ENCODE measurements around the gene MYH14. TPM values are rescaled to one million over a fixed set of nuclear protein-coding genes. Genes with fewer than 3 reads are reported as not detected.

MYH14 gene
- total and polyA plus RNA-seq, 2 of the 13 experiments (the other 11 are each of a cell fraction or from before 2014, with no cell fraction given) = 5.5 to 5.8 TPM

DNA sequence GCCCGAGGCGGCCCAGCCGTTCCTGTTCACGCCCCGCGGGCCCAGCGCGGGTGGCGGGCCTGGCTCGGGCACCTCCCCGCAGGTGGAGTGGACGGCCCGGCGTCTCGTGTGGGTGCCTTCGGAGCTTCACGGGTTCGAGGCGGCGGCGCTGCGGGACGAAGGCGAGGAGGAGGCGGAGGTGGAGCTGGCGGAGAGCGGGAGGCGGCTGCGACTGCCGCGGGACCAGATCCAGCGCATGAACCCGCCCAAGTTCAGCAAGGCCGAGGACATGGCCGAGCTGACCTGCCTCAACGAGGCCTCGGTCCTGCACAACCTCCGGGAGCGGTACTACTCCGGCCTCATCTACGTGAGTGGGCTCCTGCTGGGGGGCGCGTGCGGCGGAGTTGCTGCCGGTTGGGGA lies 7.0 kb downstream of the MYH14 start:
- no peak for FAIRE-seq
- CTCF ChIA-PET (ENCODE audit: low intra/inter-chr PET ratio, low total read pairs) = no interaction called here

More for the DNA sequence above, 7.0 kb downstream of the MYH14 start:
- WGBS (ENCODE audit: low lambda C conversion rate) = 96% methylated on average over 36 of the region's 46 CpGs
- TF ChIP-seq ZBTB7A (CRISPR knock-in tag; IDR thresholded peaks at IDR 0.05) (no peak), EED (CRISPR knock-in tag; IDR thresholded peaks at IDR 0.05) (no peak), DNMT1 (CRISPR knock-in tag; IDR thresholded peaks at IDR 0.05) (0 out of 2 replicates have a peak, but pooled peaks have one; percentile 30), ZFAT (CRISPR knock-in tag; conservative IDR thresholded peaks at IDR 0.05) (no peak)
- TF ChIP-seq, protein P1, sequence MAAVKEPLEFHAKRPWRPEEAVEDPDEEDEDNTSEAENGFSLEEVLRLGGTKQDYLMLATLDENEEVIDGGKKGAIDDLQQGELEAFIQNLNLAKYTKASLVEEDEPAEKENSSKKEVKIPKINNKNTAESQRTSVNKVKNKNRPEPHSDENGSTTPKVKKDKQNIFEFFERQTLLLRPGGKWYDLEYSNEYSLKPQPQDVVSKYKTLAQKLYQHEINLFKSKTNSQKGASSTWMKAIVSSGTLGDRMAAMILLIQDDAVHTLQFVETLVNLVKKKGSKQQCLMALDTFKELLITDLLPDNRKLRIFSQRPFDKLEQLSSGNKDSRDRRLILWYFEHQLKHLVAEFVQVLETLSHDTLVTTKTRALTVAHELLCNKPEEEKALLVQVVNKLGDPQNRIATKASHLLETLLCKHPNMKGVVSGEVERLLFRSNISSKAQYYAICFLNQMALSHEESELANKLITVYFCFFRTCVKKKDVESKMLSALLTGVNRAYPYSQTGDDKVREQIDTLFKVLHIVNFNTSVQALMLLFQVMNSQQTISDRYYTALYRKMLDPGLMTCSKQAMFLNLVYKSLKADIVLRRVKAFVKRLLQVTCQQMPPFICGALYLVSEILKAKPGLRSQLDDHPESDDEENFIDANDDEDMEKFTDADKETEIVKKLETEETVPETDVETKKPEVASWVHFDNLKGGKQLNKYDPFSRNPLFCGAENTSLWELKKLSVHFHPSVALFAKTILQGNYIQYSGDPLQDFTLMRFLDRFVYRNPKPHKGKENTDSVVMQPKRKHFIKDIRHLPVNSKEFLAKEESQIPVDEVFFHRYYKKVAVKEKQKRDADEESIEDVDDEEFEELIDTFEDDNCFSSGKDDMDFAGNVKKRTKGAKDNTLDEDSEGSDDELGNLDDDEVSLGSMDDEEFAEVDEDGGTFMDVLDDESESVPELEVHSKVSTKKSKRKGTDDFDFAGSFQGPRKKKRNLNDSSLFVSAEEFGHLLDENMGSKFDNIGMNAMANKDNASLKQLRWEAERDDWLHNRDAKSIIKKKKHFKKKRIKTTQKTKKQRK (IDR thresholded peaks at IDR 0.05; ENCODE audit: low read length) = no peak
- TF ChIP-seq, protein P2, sequence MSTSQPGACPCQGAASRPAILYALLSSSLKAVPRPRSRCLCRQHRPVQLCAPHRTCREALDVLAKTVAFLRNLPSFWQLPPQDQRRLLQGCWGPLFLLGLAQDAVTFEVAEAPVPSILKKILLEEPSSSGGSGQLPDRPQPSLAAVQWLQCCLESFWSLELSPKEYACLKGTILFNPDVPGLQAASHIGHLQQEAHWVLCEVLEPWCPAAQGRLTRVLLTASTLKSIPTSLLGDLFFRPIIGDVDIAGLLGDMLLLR (CRISPR knock-in tag; IDR thresholded peaks at IDR 0.05) = no peak
- Histone ChIP-seq H4K20me1 (ENCODE audit: insufficient read depth, low read length) (no peaks in the 10 kb centered on the region), H3K9me3 (ENCODE audit: low read length) (no peaks in the 10 kb centered on the region), H3K27me3 (ENCODE audit: control insufficient read depth in 1 of 2, insufficient read depth in 2 of 2, low read length in 2 of 2) (no peaks in the 10 kb centered on the region; a peak in 1 of 5 replicates), H3K79me2 (ENCODE audit: insufficient read depth, low read length) (no peaks in the 10 kb centered on the region), H3K36me3 (replicated peaks in 1 of 2; ENCODE audit: control insufficient read depth in 1 of 2, insufficient read depth in 2 of 2, low read length in 2 of 2) (no peaks in the 10 kb centered on the region; a peak in 2 of 5 replicates), H3K9ac (ENCODE audit: insufficient read depth, low read depth, low read length) (no peak overlapping the region), H3K4me3 (replicated peaks in 1 of 3; ENCODE audit: insufficient read depth in 1 of 3, low read depth in 2 of 3, low read length in 3 of 3) (no peak overlapping the region), H3K4me1 (ENCODE audit: insufficient read depth, low read length) (peaks cover 12% of the 10 kb centered on the region), H3K4me2 (ENCODE audit: low read depth, low read length) (no peak overlapping the region), H3K27ac (ENCODE audit: extremely low read length, insufficient read depth, low read length) (no peak overlapping the region), H2AFZ (ENCODE audit: low read length) (no peak overlapping the region)
- no peak for DNase-seq (ENCODE audit: low spot score)
- ATAC-seq = no peak
- POLR2A ChIA-PET = no interaction called here
- BruUV-seq (replicated peaks) = no TSS peak
- in situ Hi-C loops (cut with HindIII; ENCODE audit: extremely low pct_ligation_motif_present, low pct_unique_long_range_greater_than_20kb) = no loop called here
- intact Hi-C loops (cut with micrococcal nuclease; ENCODE audit: unreplicated experiment) = no loop called here
